Left ventricle myocardium inferior (tissue), 1 donor: ENCODE measurements around the gene TJP1. TPM values are rescaled to one million over a fixed set of nuclear protein-coding genes. Genes with fewer than 3 reads are reported as not detected.
A peak's percentile ranks its signal among the peaks of the same experiment; 100 is the strongest.
"Not testable (repeated sequence)": the region's sequence is repeated elsewhere in the genome, so short reads cannot be mapped to it uniquely, and the experiment has no call there.

Experiments
- DNase-seq: peaks from one replicate; pipeline ENCODE4 v3.0.0-alpha.2; 2020
- H3K27ac ChIP-seq: fragments of 200-600 bp; replicated peaks from 2 replicates; pipeline ENCODE4 v1.8.0; 2021
- H3K27me3 ChIP-seq: fragments of 200-600 bp; 2 replicates; pipeline ENCODE4 v1.8.0; 2021; ENCODE audit warnings: low read depth
- H3K36me3 ChIP-seq: fragments of 200-600 bp; 2 replicates; pipeline ENCODE4 v1.8.0; 2021
- H3K4me1 ChIP-seq: fragments of 200-600 bp; 2 replicates; pipeline ENCODE4 v1.8.0; 2021
- H3K4me3 ChIP-seq: fragments of 200-600 bp; 2 replicates; pipeline ENCODE4 v1.8.0; 2021; ENCODE audit warnings: mild to moderate bottlenecking, moderate library complexity
- H3K9me3 ChIP-seq: fragments of 200-600 bp; replicated peaks from 2 replicates; pipeline ENCODE4 v1.8.0; 2021
- intact Hi-C: fragments of 100-400 bp; cut with micrococcal nuclease; formaldehyde crosslinking; loops from one replicate; pipeline ENCODE4 v1.11.0; 2022
- total RNA-seq: library from RNA; stranded (reverse); fragmentation: NEBNext Ultra II Directional; extraction: Animal tissue kit (Norgen Biotek cat#: 25700); gene quantifications from one replicate; pipeline ENCODE4 v1.2.1, GENCODE V29; 2021
- TF ChIP-seq, protein P1 (sequence below): fragments of 200-600 bp; IDR thresholded peaks from 2 replicates; pipeline ENCODE4 v1.8.0; 2021; ENCODE audit warnings: antibody characterized with exemption, mild to moderate bottlenecking, borderline replicate concordance
- donor health status: DM: no; HTN: yes; CAD: no; lungs with severe emphysema.

Gene TJP1
- total RNA-seq, 1 donor from 2014 or later = 108 TPM

GRCh38 chr15:29736012-29736743 is 86.1 kb downstream of the TJP1 start:
- TF ChIP-seq, protein P1, sequence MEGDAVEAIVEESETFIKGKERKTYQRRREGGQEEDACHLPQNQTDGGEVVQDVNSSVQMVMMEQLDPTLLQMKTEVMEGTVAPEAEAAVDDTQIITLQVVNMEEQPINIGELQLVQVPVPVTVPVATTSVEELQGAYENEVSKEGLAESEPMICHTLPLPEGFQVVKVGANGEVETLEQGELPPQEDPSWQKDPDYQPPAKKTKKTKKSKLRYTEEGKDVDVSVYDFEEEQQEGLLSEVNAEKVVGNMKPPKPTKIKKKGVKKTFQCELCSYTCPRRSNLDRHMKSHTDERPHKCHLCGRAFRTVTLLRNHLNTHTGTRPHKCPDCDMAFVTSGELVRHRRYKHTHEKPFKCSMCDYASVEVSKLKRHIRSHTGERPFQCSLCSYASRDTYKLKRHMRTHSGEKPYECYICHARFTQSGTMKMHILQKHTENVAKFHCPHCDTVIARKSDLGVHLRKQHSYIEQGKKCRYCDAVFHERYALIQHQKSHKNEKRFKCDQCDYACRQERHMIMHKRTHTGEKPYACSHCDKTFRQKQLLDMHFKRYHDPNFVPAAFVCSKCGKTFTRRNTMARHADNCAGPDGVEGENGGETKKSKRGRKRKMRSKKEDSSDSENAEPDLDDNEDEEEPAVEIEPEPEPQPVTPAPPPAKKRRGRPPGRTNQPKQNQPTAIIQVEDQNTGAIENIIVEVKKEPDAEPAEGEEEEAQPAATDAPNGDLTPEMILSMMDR = no peak
- Histone ChIP-seq H3K27me3 (no peaks in the 10 kb centered on the region), H3K4me1 (peaks cover 26% of the 10 kb centered on the region), H3K4me3 (no peak overlapping the region), H3K36me3 (peaks cover 87% of the 10 kb centered on the region), H3K27ac (peak overlapping the region; percentile 57), H3K9me3 (no peaks in the 10 kb centered on the region)
- intact Hi-C loops = no loop called here
- no peak for DNase-seq

DNA sequence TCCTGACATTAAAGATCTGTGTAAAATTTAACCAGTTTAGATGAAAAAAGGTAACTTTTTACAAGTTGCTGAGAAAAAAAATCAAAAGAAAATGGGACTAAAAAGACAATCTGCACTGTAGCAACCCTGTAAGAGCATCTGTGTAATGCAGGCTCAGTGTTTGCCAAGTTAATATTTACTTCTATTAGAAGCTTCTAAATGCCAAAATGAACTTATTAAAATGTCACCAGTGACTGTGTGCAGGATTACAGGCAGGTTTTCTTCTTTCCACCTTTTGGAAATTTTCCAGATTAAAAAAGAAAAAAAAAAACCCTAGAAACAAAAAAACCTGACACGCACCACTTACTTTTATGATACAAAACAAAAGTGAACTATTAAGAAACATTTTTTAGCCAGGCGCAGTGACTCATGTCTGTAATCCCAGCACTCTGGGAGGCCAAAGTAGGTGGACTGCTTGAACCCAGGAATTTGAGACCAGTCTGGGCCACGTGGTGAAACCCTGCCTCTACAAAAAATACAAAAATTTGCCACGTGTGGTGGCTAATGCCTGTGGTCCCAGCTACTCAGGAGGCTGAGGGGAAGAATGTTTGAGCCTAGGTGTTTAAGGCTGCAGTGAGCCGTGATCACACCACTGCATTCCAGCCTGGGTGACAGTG is 87.2 kb downstream of the TJP1 start:
- Histone ChIP-seq H3K4me3 (no peak overlapping the region), H3K4me1 (peaks cover 26% of the 10 kb centered on the region), H3K27ac (no peak overlapping the region), H3K9me3 (no peaks in the 10 kb centered on the region), H3K27me3 (no peaks in the 10 kb centered on the region), H3K36me3 (peaks cover 85% of the 10 kb centered on the region)
- TF ChIP-seq, protein P1 = no peak
- no peak for DNase-seq
- intact Hi-C loops = no loop called here

DNA sequence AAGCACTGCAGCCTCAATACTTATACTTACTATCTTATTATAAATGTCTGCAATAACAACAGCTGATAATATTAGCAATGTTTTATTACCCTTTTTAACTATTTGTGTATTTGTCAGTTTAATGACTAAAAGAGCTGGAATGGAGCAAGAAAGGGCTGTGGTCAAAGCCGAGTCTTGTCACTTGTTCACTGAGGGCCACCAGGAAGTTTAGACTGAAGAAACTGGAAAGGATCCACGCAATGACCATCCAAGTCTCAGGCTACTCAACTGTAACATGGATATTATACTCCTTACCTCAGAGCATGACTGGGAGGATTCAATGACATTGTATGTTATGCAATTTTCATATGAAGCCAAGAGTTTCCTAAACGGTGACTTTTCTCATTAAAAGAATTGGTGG is 90.4 kb downstream of the TJP1 start:
- DNase-seq = no peak
- intact Hi-C loops = no loop called here
- Histone ChIP-seq H3K27ac (no peak overlapping the region), H3K9me3 (no peaks in the 10 kb centered on the region), H3K4me1 (peaks cover 29% of the 10 kb centered on the region), H3K4me3 (no peak overlapping the region), H3K27me3 (no peaks in the 10 kb centered on the region), H3K36me3 (peaks cover 98% of the 10 kb centered on the region)
- TF ChIP-seq, protein P1 = no peak

- peaks cover 98% of the 10 kb centered on the region for H3K36me3 ChIP-seq
- H3K27ac ChIP-seq, H3K27me3 ChIP-seq, H3K9me3 ChIP-seq, DNase-seq, intact Hi-C loops, H3K4me3 ChIP-seq: not testable (repeated sequence)
- peaks cover 15% of the 10 kb centered on the region for H3K4me1 ChIP-seq
These were observed 91.8 kb downstream of the TJP1 start for GRCh38 chr15:29730471-29730870.

GRCh38 chr15:29728418-29728817 is 93.8 kb downstream of the TJP1 start:
- intact Hi-C loops = loop anchor here (10.0 kb wide), 1 partner anchor 206 kb away; no protein-coding TSS in a partner anchor
- Histone ChIP-seq H3K36me3 (peaks cover 98% of the 10 kb centered on the region), H3K9me3 (no peaks in the 10 kb centered on the region), H3K27me3 (no peaks in the 10 kb centered on the region), H3K4me1 (peaks cover 24% of the 10 kb centered on the region), H3K4me3 (no peak overlapping the region), H3K27ac (no peak overlapping the region)
- no peak for DNase-seq
- TF ChIP-seq, protein P1 = no peak

DNA sequence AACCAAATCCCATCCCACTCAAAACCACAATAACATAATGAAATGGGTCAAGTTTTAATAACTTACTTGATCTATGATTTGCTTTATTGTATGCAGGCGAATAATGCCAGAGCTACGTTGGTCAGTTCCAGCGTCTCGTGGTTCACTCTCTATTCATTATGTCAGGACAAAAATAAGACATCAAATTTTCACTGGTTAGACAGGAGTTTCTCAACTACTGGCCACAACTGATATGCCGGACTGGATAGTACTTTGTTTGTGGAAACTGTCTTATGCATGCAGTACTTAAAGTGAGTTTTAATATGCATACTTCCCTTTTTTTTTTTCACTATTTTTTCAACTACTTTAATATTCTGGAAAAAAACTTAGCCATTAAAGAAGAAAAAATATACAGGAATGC is 94.4 kb downstream of the TJP1 start:
- no peak for DNase-seq
- peaks cover under 1% of the 10 kb centered on the region for H3K9me3 ChIP-seq
- TF ChIP-seq, protein P1 = no peak
- H3K36me3 ChIP-seq = peaks cover 98% of the 10 kb centered on the region
- intact Hi-C loops = loop anchor here (10.0 kb wide), 1 partner anchor 207 kb away; no protein-coding TSS in a partner anchor
- H3K27me3 ChIP-seq = no peaks in the 10 kb centered on the region
- no peak overlapping the region for H3K27ac ChIP-seq
- H3K4me1 ChIP-seq = peaks cover 24% of the 10 kb centered on the region
- H3K4me3 ChIP-seq = no peak overlapping the region
